22Rv1 (cell line): ENCODE results near the gene MEA1.
"Not testable (repeated sequence)": the region's sequence is repeated elsewhere in the genome, so short reads cannot be mapped to it uniquely, and the experiment has no call there.

Source experiments
- CTCF ChIP-seq: fragments of 450-650 bp; IDR thresholded peaks from 2 replicates; pipeline ENCODE4 v1.5.1; 2017; ENCODE audit warnings: mild to moderate bottlenecking
- ZFX ChIP-seq: fragments of 450-650 bp; IDR thresholded peaks from 2 replicates; pipeline ENCODE4 v1.6.1; 2017; ENCODE audit warnings: antibody characterized with exemption, borderline replicate concordance

GRCh38 chr6:42998205-42998604 lies 15.5 kb downstream of the MEA1 start:
- TF ChIP-seq CTCF, ZFX: not testable (repeated sequence)
